Upper lobe of right lung (tissue), 1 donor: ENCODE measurements around the gene SIPA1L3. TPM values are rescaled to one million over a fixed set of nuclear protein-coding genes. Genes with fewer than 3 reads are reported as not detected.
A peak's percentile ranks its signal among the peaks of the same experiment; 100 is the strongest.

Experiments used
- ATAC-seq: fragments of 200-7000 bp; cut with Tn5 transposase; one replicate; pipeline ENCODE4 v1.9.1; 2020; ENCODE audit warnings: mild to moderate bottlenecking, moderate library complexity
- DNase-seq: peaks from one replicate; pipeline ENCODE4 v3.0.0-alpha.2; 2020
- H3K27ac ChIP-seq: fragments of 200-600 bp; one replicate; pipeline ENCODE4 v1.8.0; 2022
- H3K27me3 ChIP-seq: fragments of 200-600 bp; one replicate; pipeline ENCODE4 v1.8.0; 2022; ENCODE audit warnings: mild to moderate bottlenecking
- H3K36me3 ChIP-seq: fragments of 200-600 bp; one replicate; pipeline ENCODE4 v1.8.0; 2022
- H3K4me1 ChIP-seq: fragments of 200-600 bp; one replicate; pipeline ENCODE4 v1.8.0; 2022
- H3K4me3 ChIP-seq: fragments of 200-600 bp; one replicate; pipeline ENCODE4 v1.8.0; 2022; ENCODE audit warnings: mild to moderate bottlenecking
- H3K9me3 ChIP-seq: fragments of 200-600 bp; one replicate; pipeline ENCODE4 v1.8.0; 2022
- intact Hi-C: fragments of 100-400 bp; cut with DNase I; formaldehyde crosslinking; loops from one replicate; pipeline ENCODE4 v1.11.0; 2022
- total RNA-seq: library from RNA; stranded (reverse); fragmentation: NEBNext Ultra II Directional; extraction: Animal tissue kit (Norgen Biotek cat#: 25700); gene quantifications from one replicate; pipeline ENCODE4 v1.2.1, GENCODE V29; 2021
- TF ChIP-seq, protein P1 (sequence below): fragments of 200-600 bp; IDR thresholded peaks from one replicate; pipeline ENCODE4 v1.8.0; 2022; ENCODE audit warnings: antibody characterized with exemption
- donor health status: DM: no; HTN: yes; CAD: no; lungs with severe emphysema.

The SIPA1L3 gene
- total RNA-seq, 1 donor from 2014 or later: 66.3 TPM

DNA sequence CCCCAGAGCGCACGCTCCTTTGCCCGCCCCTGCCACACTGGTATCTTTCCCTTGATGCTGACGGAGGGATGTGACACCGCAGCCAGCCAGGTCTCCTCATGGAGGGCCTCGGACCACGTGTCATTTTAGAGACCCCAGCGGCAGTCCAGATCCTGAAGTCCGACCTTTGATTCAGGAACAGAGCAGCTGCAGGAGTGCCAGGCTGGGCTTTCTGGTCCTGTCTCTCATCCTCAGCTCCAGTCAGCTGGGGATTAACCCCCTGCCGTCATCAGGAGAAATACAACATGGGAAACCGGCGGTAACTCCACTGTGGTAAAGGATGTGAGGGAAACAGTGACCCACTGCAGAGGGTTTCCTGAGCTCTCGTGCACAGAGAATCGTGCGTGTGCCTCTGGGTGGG lies 140.6 kb downstream of the SIPA1L3 start:
- H3K9me3 ChIP-seq: no peaks in the 10 kb centered on the region
- no peak for ATAC-seq
- DNase-seq: no peak
- H3K4me3 ChIP-seq: no peak overlapping the region
- no peaks in the 10 kb centered on the region for H3K4me1 ChIP-seq
- H3K27me3 ChIP-seq: no peaks in the 10 kb centered on the region
- no peaks in the 10 kb centered on the region for H3K36me3 ChIP-seq
- TF ChIP-seq, protein P1, sequence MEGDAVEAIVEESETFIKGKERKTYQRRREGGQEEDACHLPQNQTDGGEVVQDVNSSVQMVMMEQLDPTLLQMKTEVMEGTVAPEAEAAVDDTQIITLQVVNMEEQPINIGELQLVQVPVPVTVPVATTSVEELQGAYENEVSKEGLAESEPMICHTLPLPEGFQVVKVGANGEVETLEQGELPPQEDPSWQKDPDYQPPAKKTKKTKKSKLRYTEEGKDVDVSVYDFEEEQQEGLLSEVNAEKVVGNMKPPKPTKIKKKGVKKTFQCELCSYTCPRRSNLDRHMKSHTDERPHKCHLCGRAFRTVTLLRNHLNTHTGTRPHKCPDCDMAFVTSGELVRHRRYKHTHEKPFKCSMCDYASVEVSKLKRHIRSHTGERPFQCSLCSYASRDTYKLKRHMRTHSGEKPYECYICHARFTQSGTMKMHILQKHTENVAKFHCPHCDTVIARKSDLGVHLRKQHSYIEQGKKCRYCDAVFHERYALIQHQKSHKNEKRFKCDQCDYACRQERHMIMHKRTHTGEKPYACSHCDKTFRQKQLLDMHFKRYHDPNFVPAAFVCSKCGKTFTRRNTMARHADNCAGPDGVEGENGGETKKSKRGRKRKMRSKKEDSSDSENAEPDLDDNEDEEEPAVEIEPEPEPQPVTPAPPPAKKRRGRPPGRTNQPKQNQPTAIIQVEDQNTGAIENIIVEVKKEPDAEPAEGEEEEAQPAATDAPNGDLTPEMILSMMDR: no peak
- H3K27ac ChIP-seq: no peak overlapping the region
- intact Hi-C loops: no loop called here

DNA sequence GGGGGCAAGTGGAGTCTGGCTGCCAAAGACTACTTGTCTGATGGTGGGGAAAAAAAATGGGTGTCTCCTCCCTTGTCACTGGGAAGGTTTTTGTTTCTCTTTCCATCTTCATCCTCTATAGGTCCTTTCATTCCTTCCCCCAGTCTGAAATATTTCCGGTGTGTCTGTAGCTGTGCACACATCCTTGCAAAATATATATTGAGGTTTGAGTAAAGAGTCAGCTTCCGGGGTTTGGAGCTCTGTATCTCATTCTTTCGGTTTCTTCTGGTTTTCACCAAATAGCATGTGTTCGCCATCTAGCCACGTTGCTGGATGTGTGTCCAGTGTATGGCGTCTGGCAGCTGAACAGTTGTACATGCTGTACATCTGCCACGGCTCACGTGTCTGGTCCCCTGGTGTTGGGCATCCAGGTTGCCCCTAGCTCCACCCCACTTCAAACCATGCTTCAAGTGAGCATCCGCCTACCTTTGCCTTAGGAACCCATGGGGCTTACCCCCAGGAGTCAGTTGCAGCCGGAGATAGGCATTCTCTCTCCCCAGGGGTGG lies 142.2 kb downstream of the SIPA1L3 start:
- ATAC-seq (peak; percentile 71), DNase-seq (no peak)
- H3K27ac ChIP-seq: peak overlapping the region; percentile 61
- TF ChIP-seq, protein P1: no peak
- no peak overlapping the region for H3K4me3 ChIP-seq
- no peaks in the 10 kb centered on the region for H3K27me3 ChIP-seq
- H3K36me3 ChIP-seq: no peaks in the 10 kb centered on the region
- H3K4me1 ChIP-seq: no peaks in the 10 kb centered on the region
- intact Hi-C loops: no loop called here
- no peaks in the 10 kb centered on the region for H3K9me3 ChIP-seq

DNA sequence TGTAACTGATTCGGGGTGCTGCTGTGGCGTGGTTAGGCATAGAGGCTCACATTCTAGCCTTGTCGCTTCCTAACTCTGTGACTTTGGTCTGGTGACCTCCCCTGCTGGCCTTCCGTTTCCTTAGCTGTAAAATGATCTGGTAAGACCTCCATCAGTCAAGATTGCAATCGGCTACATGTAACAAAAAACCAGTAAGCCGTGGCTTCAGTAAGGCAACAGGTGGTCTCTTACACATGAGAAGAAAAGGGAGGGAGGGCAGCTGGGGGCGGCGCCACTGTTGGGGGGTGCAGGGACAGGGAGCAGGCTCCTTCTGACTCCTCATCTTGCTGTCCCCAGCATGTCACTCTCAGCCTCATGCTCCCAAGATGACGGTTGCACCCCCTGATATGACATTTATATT lies 148.0 kb downstream of the SIPA1L3 start:
- intact Hi-C loops: no loop called here
- no peak for ATAC-seq
- no peak for DNase-seq
- no peaks in the 10 kb centered on the region for H3K27me3 ChIP-seq
- H3K27ac ChIP-seq: no peak overlapping the region
- no peak overlapping the region for H3K4me3 ChIP-seq
- H3K36me3 ChIP-seq: no peaks in the 10 kb centered on the region
- TF ChIP-seq, protein P1: no peak
- peaks cover 7% of the 10 kb centered on the region for H3K4me1 ChIP-seq
- H3K9me3 ChIP-seq: no peaks in the 10 kb centered on the region

DNA sequence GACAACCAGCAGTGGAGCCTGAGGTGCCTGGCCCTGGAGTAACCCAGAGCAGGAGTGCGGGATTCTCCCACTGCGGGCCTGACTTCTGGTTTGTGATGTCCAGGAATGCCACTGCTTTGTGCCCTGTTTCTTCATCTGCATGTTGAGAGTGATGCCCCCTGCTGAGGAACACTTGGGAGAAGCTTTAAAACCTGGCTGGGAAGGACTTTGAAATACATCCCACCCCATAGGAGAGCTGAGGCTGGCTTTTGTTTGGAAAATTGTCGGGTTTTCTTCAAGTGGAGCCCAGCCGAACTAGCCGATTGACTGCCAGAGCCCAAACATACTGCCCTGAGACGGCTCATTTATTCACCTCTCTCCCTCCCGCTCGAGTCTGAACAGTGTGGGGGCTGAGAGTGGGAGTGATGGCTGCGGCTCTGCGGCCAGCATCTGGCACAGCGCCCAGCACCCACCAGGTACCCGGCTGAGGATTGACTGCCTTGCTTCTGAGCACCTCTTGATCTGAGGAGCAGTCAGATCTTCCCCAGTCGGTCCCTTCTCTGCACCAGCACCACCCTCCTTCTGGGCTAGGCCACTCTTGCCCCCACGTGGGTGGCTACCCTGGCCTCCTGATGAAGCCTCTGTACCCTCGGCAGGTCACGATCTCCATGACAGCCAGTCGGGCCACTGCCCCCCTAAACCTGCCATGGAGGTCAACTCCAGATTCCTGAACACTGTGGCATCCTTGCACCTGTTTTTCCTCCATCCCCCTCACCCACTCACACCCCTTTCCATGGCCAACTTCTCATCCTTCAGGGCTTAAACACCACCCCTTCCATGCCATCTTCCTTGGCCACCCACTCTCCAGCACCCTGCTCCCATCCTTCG lies 148.9 kb downstream of the SIPA1L3 start:
- H3K27ac ChIP-seq: no peak overlapping the region
- ATAC-seq (no peak), DNase-seq (no peak)
- no peaks in the 10 kb centered on the region for H3K27me3 ChIP-seq
- peaks cover 10% of the 10 kb centered on the region for H3K4me1 ChIP-seq
- H3K36me3 ChIP-seq: no peaks in the 10 kb centered on the region
- intact Hi-C loops: no loop called here
- H3K4me3 ChIP-seq: no peak overlapping the region
- no peaks in the 10 kb centered on the region for H3K9me3 ChIP-seq
- TF ChIP-seq, protein P1: no peak

DNA sequence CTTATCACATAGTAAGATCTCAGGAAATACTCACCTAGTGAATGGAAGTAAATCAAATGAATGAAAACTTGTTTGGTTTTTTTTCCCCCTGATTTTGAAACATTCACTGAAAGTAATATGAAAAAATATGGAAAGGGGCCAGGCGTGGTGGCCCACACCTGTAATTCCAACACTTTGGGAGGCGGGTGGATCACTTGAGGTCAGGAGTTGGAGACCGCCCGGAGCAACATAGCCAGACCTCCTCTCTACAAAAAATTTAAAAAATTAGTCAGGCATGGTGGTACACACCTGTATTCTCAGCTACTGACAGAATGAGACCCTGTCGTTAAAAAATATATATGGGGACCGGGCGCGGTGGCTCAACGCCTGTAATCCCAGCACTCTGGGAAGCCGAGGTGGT lies 149.6 kb downstream of the SIPA1L3 start:
- H3K27ac ChIP-seq: no peak overlapping the region
- DNase-seq (no peak), ATAC-seq (no peak)
- H3K4me1 ChIP-seq: peaks cover 10% of the 10 kb centered on the region
- TF ChIP-seq, protein P1: no peak
- no peaks in the 10 kb centered on the region for H3K9me3 ChIP-seq
- H3K27me3 ChIP-seq: no peaks in the 10 kb centered on the region
- intact Hi-C loops: no loop called here
- no peaks in the 10 kb centered on the region for H3K36me3 ChIP-seq
- H3K4me3 ChIP-seq: no peak overlapping the region
